LHCN-M2 (cell line): Measurements from ENCODE around the gene GPR37L1. TPM values are rescaled to one million over a fixed set of nuclear protein-coding genes. Genes with fewer than 3 reads are reported as not detected.
"Not testable (repeated sequence)": the region's sequence is repeated elsewhere in the genome, so short reads cannot be mapped to it uniquely, and the experiment has no call there.

ENCODE experiments used
- DNase-seq: peaks from one replicate; pipeline ENCODE4 v3.0.0-alpha.2; 2012; ENCODE audit warnings: low read depth
- total RNA-seq: library from RNA; depleted of rRNA; stranded (reverse); fragments of >200 nt; gene quantifications from 2 replicates; pipeline ENCODE4 v1.2.3, GENCODE V29; 2014

Gene GPR37L1
- total RNA-seq, 1 experiment from 2014 or later = 0.06 TPM

DNA sequence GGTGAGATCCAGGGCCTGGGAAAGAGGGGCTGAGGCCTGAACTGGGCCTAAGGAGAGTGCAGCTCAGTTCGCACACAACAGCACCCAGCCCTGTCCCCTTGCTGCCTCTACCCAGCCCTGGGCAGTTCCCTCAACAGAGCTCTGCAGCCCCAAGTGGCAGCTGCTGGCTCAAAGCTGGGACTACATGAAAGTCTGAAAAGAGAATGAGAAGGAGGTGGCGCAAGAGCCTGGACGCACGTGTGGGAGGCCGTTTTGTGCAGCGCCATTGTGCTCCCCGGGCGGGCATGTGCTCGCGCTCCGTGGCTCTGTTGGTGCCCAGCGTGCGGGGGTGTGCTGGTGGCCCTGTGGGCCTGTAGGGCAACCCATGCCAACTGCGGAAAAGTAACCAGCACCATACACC lies 10.3 kb downstream of the GPR37L1 start:
- no peak for DNase-seq

DNA sequence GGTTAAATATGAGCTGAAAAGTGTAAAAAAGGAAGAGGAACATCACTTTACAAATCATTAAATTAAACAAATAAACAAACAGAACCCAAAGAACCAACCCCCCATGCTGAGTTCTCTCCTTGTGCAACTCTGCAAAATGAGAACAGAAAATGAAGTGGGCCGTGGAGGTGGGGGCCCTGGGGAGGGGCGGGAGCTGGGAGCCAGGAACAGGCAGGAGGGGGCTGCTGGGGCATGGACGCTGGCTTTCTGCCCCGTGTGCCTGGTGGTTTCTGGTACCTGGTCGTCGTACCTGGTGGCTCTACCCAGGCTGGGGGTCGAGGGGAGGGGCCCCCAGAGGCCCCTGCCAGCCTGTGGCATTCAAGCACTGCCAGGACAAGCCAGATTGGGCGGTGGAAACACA lies 10.8 kb downstream of the GPR37L1 start:
- no peak for DNase-seq

GRCh38 chr1:202133989-202134388 lies 11.3 kb downstream of the GPR37L1 start:
- DNase-seq = no peak

- DNase-seq = no peak
Measured at GRCh38 chr1:202134645-202135172, 12.0 kb downstream of the GPR37L1 start.

- peak; percentile 37 for DNase-seq
Measured at GRCh38 chr1:202135221-202135721, 12.6 kb downstream of the GPR37L1 start.

DNA sequence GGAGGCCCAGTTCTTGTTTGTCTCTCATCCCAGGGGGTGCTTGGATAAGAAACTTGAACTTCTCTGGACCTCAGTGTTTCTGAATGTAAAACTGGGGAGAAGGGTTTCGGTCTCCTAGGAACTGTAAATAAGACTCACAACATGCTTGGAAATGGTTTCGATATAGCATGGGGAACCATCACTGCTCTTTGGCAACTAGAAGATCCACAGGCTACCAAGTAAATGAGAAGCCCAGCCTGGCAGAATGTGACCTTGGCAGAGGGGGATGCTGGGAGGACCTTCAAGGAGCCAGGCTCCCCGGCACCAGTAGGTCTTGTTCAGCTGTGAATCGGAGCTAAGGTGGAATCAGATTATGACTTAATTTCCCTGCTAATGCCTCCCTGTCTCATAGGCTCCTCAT lies 18.1 kb downstream of the GPR37L1 start:
- no peak for DNase-seq

DNA sequence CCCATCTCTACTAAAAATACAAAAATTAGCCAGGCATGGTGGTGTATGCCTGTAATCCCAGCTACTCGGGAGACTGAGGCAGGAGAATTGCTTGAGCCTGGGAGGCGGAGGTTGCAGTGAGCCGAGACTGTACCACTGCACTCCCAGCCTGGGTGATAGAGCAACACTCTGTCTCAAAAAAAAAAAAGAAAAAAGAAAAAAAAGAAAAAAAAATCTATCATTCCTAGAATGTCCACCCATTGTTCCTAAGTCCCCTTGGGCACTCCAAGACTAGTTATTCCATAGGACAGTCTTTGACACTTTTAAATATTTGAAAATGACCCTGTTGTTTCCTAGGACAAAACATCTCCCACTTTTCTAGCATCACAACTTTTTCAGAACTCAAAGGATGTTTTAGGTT lies 18.8 kb downstream of the GPR37L1 start:
- not testable (repeated sequence) for DNase-seq

GRCh38 chr1:202143011-202143767 lies 20.5 kb downstream of the GPR37L1 start:
- no peak for DNase-seq

DNA sequence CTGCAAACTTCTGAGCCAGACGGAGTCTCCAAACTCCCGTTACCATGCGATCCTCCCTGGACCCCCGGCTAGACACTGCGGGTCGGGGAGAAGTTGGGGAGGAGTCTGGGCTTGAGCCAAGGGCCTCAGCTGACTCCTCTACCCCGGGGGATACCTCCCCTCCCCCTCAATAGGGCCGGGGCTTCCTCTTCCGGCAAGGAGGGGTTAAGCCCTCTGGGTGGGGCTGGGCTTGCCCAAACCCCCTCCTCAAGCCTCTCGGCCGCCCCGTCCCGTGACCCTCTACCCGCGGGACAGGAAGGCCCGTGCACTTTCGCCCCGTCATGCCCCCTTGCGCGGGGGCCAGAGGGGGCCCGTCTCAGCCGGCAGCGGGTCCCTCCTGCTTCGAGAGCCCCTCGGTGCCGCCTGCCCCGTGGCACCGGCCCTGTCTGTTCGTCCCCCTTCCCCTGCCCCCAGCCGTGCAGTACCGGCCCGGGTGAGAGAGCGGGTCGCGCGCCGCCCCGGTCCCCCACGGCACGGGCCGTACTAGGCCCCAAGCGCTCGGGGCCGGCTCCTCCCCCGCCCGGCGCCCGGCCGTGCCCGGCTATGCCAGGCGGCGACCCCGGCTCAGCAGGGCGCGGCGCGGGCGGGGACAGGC lies 21.2 kb downstream of the GPR37L1 start:
- DNase-seq = peak; percentile 20

GRCh38 chr1:202144402-202145067 lies 21.8 kb downstream of the GPR37L1 start, which contains the start of gene ARL8A:
Gene ARL8A, minus strand, starts transcription at chr1:202144737. Its CDS starts 165 bp downstream, at chr1:202144572.
- DNase-seq = no peak

- no peak for DNase-seq
Measured at GRCh38 chr1:202145068-202145743, 22.5 kb downstream of the GPR37L1 start.

GRCh38 chr1:202145744-202146140 lies 23.0 kb downstream of the GPR37L1 start:
- not testable (repeated sequence) for DNase-seq

DNA sequence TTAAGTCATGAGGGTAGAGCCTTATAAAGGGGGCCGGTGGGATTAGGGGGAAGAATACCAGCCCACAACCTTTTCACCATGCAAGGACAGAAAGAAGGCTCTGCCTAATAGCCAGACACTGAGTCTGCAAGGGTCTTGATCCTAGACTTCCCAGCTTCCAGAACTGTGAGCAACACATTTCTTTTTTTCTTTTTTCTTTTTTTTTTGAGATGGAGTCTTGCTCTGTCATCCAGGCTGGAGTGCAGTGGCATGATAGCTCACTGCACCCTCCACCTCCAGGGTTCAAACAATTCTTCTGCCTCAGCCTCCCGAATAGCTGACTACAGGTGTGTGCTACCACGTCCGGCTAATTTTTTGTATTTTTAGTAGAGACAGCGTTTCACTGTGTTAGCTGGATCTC lies 23.6 kb downstream of the GPR37L1 start:
- no peak for DNase-seq

DNA sequence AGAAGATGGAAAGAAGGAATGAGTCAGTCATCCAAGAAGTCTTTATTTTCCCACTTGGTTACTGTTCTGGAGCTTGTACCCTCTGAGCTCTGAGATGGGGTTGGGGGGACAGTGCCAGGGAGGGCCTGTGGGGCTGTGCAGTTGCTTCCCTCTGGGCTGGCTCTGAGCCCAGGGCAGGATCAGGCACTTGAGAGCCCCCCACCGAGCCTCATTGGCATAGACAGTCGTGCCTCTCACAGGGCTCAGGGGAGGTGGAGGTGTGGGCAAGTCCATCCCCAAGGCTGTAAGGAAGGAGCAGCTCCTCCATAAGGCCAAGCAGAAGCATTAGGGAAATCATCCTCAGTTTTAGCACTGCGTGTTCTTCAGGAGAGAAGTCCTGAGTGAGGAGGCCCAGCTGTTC lies 24.3 kb downstream of the GPR37L1 start:
- DNase-seq = no peak

DNA sequence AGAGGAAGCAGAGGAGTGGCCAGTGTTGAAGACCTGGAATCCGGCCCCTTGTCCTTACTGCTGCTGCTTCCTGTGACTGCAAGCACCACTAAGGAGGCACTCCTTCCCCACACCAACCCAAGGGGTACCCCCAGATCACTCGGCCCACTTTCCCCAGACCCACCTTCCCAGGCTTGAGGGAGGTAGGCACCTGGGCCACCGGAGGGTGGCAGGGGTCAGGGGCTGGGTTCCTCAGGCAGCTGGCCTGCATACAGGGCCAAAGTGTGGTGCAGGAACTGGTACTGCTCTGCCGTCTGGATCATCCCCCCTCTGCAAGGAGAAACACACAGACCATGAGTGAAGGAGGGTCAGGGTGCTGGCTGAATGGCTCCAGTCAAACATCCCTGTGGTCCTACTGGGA lies 25.7 kb downstream of the GPR37L1 start:
- no peak for DNase-seq

DNA sequence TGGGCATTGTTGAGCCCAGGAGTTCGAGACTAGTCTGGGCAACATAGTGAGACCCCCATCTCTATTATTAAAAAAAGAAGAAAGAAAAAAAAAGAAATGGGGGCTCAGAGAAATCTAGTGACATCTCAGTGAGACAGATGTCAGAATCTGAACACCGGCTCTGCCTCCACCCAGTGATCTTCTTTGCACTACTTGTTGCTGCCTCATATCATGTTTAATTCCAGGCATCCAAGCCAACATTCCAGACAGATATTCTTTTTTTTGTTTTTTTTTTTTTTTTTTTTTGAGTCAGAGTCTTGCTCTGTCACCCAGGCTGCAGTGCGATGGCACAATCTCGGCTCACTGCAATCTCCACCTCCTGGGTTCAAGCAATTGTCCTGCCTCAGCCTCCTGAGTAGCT lies 26.8 kb downstream of the GPR37L1 start:
- no peak for DNase-seq

- no peak for DNase-seq
Measured at GRCh38 chr1:202150187-202150586, 27.5 kb downstream of the GPR37L1 start.

GRCh38 chr1:202150602-202151001 lies 27.9 kb downstream of the GPR37L1 start:
- no peak for DNase-seq

DNA sequence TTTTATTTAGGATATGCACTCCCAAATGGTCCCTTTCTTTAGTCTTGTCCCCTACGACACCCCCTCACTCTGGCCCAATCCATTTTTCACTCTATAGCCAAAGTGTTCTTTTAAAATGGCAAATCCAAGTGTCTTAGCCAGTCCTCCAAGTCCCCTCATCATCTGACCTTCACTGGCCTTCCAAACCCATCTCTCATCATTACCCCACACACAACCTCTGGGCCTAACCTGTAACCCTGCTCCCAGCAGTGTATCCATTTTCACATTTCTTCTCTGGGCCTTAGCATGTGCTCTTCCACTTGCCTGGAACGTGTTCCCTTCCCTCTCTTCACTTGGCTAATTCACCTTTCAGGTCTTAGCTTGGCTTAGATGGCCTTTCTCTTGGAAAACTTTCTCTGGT lies 28.3 kb downstream of the GPR37L1 start:
- no peak for DNase-seq

GRCh38 chr1:202152399-202152798 lies 29.7 kb downstream of the GPR37L1 start:
- no peak for DNase-seq

DNA sequence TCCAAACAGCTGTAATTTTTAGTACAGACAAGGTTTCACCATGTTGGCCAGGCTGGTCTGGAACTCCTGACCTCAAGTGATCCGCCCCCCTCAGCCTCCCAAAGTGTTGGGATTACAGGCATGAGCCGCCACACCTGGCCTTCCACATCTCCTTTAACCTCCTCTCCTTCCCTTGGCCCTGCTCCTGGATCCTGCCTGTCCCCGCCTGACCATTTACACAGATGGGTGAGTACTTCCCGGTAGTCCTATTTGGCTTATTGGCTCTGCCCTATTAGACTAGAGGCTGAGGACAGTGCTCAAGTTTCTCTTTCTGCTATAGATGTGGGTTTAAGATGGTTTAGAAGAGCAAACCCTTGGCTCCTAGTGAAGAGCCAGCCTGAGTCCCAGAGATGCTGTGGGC lies 30.6 kb downstream of the GPR37L1 start:
- DNase-seq = no peak
